Measurements from ENCODE around the gene HLA-DRA.

DNA sequence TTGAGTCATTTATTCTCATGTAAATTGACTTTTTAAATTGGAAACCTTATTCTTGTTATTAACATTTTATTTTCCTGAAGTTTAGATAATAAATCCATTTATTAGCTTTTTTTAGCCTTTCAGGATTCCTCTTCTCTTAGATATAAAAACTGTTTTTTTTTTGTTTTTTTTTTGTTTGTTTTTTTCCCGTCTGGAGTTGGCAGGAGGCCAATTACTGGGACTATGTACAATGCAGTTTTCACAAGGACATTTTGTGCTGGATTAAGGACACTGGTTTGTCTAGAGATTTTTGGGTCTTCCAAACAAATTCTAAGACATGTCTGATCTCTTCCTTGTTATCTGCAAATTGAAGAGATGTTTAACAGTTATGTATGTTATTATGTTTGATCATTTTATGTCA is 34.0 kb upstream of the HLA-DRA start:
- TF ChIP-seq POLR2AphosphoS5 (IDR thresholded peaks at IDR 0.05; ENCODE audit: borderline replicate concordance, low read depth, low read length) (no peak), EZH2 (IDR thresholded peaks at IDR 0.05) (no peak), FOXP2 (optimal IDR thresholded peaks at IDR 0.05; ENCODE audit: control extremely low read depth, extremely low read length, insufficient read depth) (no peak)
